Suppressor macrophage (primary cell): ENCODE data around the gene HNMT.
A peak's percentile ranks its signal among the peaks of the same experiment; 100 is the strongest.
"Not testable (repeated sequence)": the region's sequence is repeated elsewhere in the genome, so short reads cannot be mapped to it uniquely, and the experiment has no call there.

Experiments
- DNase-seq, 4 experiments: peaks; one replicate each; pipeline ENCODE4 v3.0.0-alpha.2; 2020 to 2022

HNMT gene

DNA sequence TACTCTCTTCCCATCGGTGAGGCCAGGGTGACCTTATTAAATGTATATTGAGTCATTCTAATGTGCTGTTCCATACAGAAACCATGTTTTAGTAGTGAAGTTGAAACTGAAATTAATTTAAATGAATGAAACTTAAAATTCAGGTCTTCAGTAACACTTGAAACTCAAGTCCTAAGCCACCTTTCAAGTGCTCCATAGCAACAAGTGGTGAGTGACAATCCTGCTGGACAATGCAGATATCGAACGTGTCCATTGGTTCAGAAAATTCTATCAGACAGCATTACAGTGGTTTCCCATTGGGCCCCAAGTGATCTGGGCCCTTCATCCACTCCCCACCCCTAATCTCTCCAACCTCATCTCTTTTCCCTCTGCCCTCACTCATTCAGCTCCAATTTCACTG, 48.7 kb downstream of the HNMT start:
- DNase-seq: no peak

GRCh38 chr2:138013639-138014038, 49.4 kb downstream of the HNMT start:
- no peak for DNase-seq

DNA sequence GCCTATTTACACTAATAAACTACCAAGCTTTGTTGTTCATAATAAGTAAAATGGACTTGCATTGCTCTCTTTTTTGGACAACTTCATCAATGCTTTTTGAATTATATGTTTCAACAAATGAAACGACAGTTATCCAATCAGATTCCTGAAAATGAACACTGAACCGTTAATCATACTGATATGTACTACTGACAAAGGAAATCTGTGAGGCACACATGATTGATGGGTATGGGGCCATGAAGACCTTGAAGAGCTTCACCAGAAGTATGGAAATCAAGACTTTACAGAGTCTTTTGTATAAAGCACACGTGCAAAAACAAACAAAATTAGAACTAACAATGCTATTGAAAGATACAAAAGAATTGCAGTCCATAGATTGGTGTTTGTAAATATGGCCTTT, 51.2 kb downstream of the HNMT start:
- no peak for DNase-seq

DNA sequence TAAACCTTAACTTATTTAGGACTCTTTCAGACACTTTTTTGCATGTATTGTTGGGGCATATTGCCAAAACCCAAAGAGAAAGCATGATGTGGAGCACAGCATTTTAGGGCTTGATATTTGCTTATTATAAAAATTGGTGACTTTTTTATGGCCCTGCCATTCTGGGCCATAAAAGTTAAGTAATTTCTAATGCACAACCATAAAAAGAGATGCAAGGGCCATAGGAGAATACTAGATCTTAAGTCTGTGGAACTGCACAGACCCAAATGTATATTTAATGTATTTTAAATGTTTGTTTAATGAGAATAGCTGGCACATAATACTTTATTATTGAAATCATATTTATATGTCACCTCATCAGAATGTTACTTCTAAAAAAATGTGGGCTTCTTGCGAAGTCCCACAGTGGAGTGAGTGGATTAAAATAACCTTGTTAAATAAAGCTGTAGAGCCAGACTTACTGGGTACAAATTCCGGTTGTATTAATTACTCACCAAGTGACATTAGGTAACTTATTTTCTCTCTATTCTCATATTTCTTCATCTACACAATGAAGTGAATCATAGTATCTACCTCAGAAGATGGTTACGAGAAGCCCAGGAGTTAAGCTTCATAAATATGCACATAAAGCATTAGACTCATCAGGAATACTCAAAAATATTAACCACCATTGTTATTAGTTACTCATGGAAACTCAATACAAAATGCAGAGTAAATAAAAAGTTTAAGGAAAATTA, 52.2 kb downstream of the HNMT start:
- no peak for DNase-seq

DNA sequence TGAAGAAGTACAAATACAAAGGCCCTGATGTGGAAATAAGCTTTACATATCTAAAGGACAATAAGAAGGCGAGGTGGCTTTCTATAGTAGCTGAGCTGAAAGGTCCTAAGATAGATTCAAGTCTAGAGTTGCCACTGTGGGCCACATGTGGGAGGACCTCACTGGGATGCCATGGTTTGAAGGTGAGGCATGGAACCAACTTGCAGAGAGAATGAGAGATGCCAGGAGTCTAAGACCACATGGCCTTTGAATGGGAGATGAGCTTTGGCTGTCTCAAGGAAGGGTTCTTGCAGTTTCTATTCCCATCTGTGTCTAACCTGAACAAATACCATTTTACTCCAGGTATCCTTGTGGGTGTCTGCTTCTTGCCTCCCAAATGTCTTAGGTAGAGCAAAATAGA, 53.6 kb downstream of the HNMT start:
- no peak for DNase-seq

DNA sequence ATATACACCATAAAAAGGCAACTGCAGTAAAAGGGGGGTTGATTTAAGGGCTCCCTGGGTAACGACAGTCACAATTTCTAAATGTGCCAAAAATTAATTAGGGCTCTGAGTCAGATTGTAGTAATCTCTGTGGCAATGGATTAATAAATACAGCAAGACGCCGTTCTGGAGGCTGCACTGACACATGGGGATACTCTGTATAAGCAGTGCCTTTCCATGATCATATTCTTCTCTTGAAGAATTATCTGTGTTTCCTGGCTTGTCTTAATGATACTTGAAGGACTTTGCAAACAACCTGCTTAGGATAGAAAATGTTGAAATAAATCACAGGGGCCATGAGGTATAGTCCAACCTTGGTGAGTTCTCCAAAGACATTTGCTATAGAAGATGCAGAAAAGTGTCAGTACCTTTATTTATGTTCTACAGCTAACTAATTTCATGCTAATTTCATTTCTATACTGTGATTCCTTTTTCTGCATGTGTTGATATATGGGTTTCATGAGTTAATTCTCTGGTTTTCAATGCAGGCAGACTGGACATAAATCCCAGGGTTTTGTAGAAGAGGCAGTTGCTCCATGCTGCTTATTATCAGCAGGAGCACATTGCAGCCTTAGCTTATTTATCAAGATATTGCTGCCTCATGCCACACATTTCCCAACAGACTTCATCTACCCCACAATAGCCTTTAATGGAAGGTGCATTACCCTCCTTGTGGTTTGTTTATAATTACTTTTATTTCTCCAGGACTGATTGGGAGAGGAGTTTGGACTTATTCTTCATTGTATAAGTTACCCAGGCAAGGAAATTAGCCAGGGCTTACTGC, 54.8 kb downstream of the HNMT start:
- no peak for DNase-seq

DNA sequence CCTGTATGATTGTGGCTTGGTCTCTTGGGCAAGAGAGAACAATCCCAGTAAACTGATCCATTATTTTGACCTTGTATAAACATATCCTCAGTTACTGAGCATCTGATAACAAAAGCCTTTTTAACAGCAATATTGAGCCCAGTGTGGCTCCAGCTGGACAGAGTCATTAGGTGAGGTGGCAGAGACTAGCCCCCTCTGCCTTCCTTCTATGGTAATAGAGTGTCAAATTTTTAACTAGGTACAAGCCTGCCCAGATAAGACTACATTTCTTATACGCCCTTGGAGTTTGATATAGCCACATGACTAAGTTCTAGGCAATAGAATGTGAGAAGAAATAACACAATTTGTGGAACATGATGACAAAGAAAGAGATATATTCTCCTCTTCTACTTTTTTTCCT, 56.2 kb downstream of the HNMT start:
- DNase-seq: no peak

- no peak for DNase-seq
These were observed 56.9 kb downstream of the HNMT start for GRCh38 chr2:138021154-138021553.

DNA sequence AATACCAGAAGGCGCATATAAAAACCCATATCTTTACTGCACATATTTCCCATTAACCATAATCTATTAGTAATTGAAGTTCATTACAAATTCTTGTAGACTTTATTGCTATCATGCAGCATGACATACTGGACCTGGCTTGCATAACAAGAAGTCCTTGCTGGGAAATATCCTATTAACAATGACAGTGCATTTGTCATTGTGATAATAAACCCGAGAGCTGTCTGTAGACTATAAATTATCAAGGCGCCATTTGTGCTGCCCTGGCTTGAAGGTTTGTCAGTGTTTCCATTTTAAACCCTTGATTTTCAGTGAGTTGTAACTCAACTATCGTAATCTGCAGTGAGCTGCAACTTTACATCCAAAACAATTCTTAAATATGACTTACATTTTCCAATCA, 59.0 kb downstream of the HNMT start:
- DNase-seq: no peak

DNA sequence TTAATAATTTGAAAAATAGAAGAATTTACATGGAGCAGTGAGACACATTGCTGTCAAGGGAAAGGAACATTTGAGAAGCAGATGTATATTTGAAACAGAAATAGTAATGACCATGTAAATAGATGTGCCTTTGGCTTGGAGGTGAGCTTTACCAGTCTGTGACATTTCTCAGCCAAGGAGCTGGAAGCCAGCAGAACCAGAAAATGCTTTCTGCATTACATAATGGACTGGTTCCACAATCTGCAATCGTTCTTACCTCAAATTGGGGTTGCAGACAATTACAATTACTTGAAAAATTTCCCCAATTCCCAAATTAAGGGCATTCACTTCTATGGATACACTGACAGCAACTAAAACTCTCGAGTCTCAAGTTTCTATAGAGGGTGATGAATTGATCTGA, 59.7 kb downstream of the HNMT start:
- no peak for DNase-seq

DNA sequence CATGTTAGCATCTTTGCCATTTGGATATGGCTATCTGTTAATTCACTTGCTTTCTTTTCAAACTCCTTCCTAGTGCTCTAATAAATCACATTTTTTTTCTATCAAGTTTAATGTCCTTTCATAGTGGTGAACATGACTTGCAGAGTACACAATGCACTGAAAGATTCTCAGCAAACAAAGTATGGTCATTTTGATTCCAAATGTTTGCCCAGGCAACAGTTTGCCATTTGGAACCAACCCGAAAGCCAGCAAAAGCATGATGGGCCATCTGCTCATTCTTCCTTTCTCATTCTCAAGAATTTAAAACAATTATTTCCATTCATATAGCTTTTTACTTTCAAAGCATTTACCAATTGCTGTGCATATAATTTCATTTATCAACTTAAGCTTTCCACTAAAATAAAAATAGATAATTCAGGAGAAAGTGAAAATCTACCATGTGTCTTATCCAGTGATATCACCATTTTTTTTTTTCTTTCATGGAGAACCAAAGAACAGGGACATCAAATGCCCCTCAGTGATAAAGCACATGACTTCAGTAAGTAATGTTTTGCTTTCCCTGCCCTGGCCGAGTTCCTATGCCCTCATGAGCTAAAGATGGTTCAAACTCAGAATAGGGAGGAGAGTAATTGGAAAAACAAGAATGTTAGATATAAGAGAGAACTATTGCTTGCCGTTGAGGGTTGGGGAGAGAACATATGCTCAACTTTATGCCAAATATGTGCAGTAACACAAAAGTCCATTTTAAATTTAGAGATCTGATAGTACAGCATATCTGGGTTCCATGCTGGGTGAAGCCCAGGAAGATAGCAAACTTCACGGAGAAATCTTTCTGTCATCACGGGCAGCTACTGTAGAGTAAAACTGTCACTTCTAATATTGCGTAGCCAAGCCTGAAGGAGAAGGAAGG, 62.1 kb downstream of the HNMT start:
- no peak for DNase-seq

DNA sequence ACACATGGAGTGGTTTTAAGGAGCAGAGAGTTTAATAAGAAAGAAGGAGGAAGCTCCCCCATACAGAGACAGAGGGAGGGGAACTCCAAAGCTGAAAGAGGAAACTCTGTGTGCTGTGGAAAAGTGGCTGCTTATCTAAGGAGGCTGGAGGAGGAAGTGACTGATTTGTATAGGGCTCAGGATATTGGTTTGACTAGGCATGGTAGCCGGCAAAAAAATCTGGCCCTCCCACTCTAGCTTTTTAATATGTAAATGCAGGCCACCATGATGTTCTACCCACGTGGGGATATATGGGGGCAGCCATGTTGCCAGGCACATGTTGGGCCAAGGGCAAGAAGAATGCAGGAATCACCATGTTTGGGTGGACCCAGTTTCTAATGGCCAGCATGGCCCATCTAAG, 64.3 kb downstream of the HNMT start:
- peak; percentile 81 to 94 (median 89) for DNase-seq

- DNase-seq: no peak
These were observed 65.0 kb downstream of the HNMT start for GRCh38 chr2:138029276-138029675.

GRCh38 chr2:138030459-138030858, 66.2 kb downstream of the HNMT start:
- no peak for DNase-seq

DNA sequence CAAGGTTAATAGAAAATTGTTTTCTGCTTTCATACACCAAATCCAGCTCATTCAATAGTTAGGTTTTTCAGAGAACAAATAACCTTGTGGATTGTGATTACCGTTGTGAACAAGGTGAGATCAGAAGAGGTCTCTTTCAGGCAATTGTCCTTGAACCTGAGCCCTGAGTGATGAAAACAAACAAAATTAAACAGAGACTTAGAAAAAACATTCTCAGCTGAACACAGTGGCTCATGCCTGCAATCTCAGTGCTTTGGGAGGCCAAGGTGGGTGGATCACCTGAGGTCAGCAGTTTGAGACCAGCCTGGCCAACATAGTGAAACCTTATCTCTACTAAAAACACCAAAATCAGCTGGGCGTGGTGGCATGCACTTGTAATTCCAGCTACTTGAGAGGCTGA, 68.1 kb downstream of the HNMT start:
- no peak for DNase-seq

- DNase-seq: no peak
These were observed 70.3 kb downstream of the HNMT start for GRCh38 chr2:138034536-138034935.

DNA sequence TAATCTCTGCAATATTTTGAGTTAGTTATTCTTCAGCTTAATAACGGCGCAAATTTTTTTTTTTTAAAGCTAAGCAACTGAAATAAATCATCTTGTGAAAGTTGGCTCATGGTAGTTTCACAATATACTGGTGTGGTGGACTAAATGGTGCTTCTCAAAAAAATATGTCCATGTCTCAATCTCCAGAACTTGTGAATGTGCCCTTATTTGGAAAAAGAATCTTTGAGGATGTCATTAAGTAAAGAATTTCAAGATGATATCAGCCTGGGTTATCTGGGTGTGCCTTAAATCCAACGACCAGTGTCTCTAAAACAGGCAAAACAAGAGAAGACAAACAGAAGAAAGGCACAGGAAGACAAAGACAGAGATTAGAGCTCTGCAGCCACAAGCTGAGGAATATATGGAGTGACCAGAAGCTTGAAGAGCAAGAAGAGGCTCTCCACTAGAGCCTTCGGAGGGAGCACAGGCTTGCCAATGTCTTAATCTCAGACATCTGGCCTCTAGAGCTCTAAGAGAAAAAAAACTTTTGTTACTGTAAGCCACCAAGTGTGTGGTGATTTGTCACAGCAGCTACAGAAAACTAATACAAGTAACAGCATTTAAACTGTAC, 71.4 kb downstream of the HNMT start:
- peak; percentile 6 to 73 (median 32) for DNase-seq

DNA sequence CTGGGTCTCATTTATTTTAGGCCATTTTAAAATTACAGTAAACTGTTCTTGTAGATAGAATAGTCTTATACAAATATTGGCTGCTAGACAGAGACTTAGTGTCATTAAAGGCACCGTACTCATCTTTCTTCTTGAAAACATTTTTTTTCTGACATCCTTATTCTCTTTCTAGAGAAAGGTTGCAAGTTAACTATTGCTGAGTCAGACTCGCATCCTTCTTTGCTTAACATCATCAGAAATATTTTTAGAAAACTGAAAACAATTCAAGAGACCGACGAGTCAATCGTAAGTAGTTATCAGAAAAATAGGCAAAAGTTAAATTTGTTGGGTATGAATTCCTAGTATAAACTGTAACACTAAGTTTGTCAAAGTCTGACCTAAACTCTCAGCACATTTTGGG, 72.2 kb downstream of the HNMT start:
- DNase-seq: no peak

DNA sequence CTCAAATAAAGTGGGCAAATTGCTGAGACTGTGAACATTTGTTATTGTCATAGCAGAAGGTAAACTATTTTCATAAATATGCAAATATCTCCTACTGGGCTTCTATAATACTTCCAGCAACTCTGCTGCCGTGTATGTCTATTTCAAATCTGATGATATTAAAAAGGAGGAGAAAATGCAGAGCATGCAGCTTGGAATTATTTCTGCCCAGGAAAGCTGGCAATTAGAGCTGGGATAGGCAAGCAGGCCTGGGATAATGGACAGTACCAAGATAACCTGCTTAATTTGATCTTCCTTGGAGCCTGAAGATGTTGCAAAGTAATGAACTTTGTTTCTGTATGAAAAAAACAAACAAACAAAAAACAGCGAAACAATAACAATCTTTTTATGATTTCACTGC, 72.8 kb downstream of the HNMT start:
- no peak for DNase-seq

GRCh38 chr2:138040616-138041015, 76.3 kb downstream of the HNMT start:
- DNase-seq: no peak

GRCh38 chr2:138042311-138042710, 78.0 kb downstream of the HNMT start:
- DNase-seq: peak in 2 of 4 experiments; percentile 4 to 19

DNA sequence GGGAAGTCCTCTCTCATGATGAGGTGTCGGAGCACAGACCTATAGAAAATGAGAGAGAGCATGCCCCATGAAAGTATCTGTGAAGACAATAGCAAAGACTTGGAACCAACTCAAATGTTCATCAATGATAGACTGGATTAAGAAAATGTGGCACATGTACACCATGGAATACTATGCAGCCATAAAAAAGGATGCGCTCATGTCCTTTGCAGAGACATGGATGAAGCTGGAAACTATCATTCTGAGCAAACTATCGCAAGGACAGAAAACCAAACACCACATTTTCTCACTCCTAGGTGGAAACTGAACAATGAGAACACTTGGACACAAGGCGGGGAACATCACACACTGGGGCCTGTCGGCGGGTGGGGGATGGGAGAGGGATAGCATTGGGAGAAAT, 79.3 kb downstream of the HNMT start:
- DNase-seq: not testable (repeated sequence)

- DNase-seq: no peak
These were observed 94.2 kb downstream of the HNMT start for GRCh38 chr2:138058427-138058826.
